ENCODE measurements around the gene CASK.
A peak's percentile ranks its signal among the peaks of the same experiment; 100 is the strongest.
"Not testable (repeated sequence)": the region's sequence is repeated elsewhere in the genome, so short reads cannot be mapped to it uniquely, and the experiment has no call there.

The CASK gene

GRCh38 chrX:41526925-41527324 lies 396.4 kb downstream of the CASK start:
- Mint-ChIP-seq H3K4me3 (peak overlapping the region in 1 of 2 donors; percentile 23), H3K27ac (peak overlapping the region; percentile 44 to 68), H3K27me3 (no peaks in the 10 kb centered on the region), H3K4me1 (ENCODE audit: low read depth in 2 of 2) (peaks cover 7 to 11% of the 10 kb centered on the region in 2 donors), H3K9me3 (no peaks in the 10 kb centered on the region), H3K36me3 (ENCODE audit: insufficient read depth) (peaks cover 30% of the 10 kb centered on the region)
- peak; percentile 51 for ATAC-seq (replicated peaks)
- DNase-seq, result no peak

- Mint-ChIP-seq H3K27me3 (no peaks in the 10 kb centered on the region), H3K9me3 (no peaks in the 10 kb centered on the region), H3K4me3 (no peak overlapping the region), H3K36me3 (ENCODE audit: insufficient read depth) (peaks cover 30% of the 10 kb centered on the region), H3K27ac (peak overlapping the region; percentile 44 to 68), H3K4me1 (ENCODE audit: low read depth in 2 of 2) (peaks cover 7 to 11% of the 10 kb centered on the region in 2 donors)
- no peak for DNase-seq
- ATAC-seq (replicated peaks), result no peak
These were observed 397.1 kb downstream of the CASK start for GRCh38 chrX:41526271-41526670.

- Mint-ChIP-seq H3K36me3 (ENCODE audit: insufficient read depth) (peaks cover 14% of the 10 kb centered on the region), H3K27ac (no peak overlapping the region), H3K9me3 (no peaks in the 10 kb centered on the region)
These were observed 400.7 kb downstream of the CASK start for GRCh38 chrX:41522671-41523070.

GRCh38 chrX:41522081-41522480 lies 401.3 kb downstream of the CASK start:
- Mint-ChIP-seq H3K27ac (no peak overlapping the region), H3K4me3 (no peak overlapping the region), H3K27me3 (no peaks in the 10 kb centered on the region), H3K4me1 (ENCODE audit: low read depth in 2 of 2) (peaks cover 6 to 9% of the 10 kb centered on the region in 2 donors), H3K9me3 (no peaks in the 10 kb centered on the region), H3K36me3 (ENCODE audit: insufficient read depth) (peaks cover 13% of the 10 kb centered on the region)
- DNase-seq (no peak), ATAC-seq (replicated peaks) (no peak)

More at GRCh38 chrX:41522671-41523070, 400.7 kb downstream of the CASK start:
- ATAC-seq (replicated peaks) (no peak), DNase-seq (no peak)
- Mint-ChIP-seq H3K4me3 (no peak overlapping the region), H3K27me3 (no peaks in the 10 kb centered on the region), H3K4me1 (ENCODE audit: low read depth in 2 of 2) (peaks cover 8% of the 10 kb centered on the region in 2 donors)

GRCh38 chrX:41519468-41519867 lies 403.9 kb downstream of the CASK start:
- Mint-ChIP-seq H3K4me3 (no peak overlapping the region), H3K27me3 (no peaks in the 10 kb centered on the region), H3K4me1 (ENCODE audit: low read depth in 2 of 2) (peaks cover 0 to 6% of the 10 kb centered on the region in 2 donors), H3K36me3 (ENCODE audit: insufficient read depth) (peaks cover 18% of the 10 kb centered on the region), H3K9me3 (no peaks in the 10 kb centered on the region), H3K27ac (no peak overlapping the region)
- DNase-seq (no peak), ATAC-seq (replicated peaks) (no peak)

GRCh38 chrX:41518841-41519220 lies 404.5 kb downstream of the CASK start:
- Mint-ChIP-seq H3K4me3 (no peak overlapping the region), H3K9me3 (no peaks in the 10 kb centered on the region), H3K36me3 (ENCODE audit: insufficient read depth) (peaks cover 16% of the 10 kb centered on the region), H3K4me1 (ENCODE audit: low read depth in 2 of 2) (peaks cover 0 to 6% of the 10 kb centered on the region in 2 donors), H3K27me3 (no peaks in the 10 kb centered on the region), H3K27ac (peak overlapping the region in 1 of 2 donors; percentile 29)
- no peak for ATAC-seq (replicated peaks)
- no peak for DNase-seq

GRCh38 chrX:41518127-41518840 lies 405.1 kb downstream of the CASK start:
- H3K27ac Mint-ChIP-seq, result peak overlapping the region; percentile 8 to 29
- no peak overlapping the region for H3K4me3 Mint-ChIP-seq
- H3K27me3 Mint-ChIP-seq, result no peaks in the 10 kb centered on the region
- peaks cover 0 to 6% of the 10 kb centered on the region in 2 donors for H3K4me1 Mint-ChIP-seq (ENCODE audit: low read depth in 2 of 2)
- no peaks in the 10 kb centered on the region for H3K9me3 Mint-ChIP-seq
- ATAC-seq (replicated peaks), result peak; percentile 76
- no peak for DNase-seq
- H3K36me3 Mint-ChIP-seq (ENCODE audit: insufficient read depth), result peaks cover 14% of the 10 kb centered on the region

GRCh38 chrX:41516999-41517765 lies 406.2 kb downstream of the CASK start:
- Mint-ChIP-seq H3K27me3 (no peaks in the 10 kb centered on the region), H3K27ac (peak overlapping the region; percentile 28 to 81), H3K4me3 (no peak overlapping the region), H3K9me3 (no peaks in the 10 kb centered on the region), H3K36me3 (ENCODE audit: insufficient read depth) (peaks cover 17% of the 10 kb centered on the region), H3K4me1 (ENCODE audit: low read depth in 2 of 2) (peaks cover 1 to 6% of the 10 kb centered on the region in 2 donors)
- ATAC-seq (replicated peaks), result no peak
- DNase-seq, result no peak

GRCh38 chrX:41516456-41516855 lies 406.9 kb downstream of the CASK start:
- no peak for ATAC-seq (replicated peaks)
- Mint-ChIP-seq H3K9me3 (no peaks in the 10 kb centered on the region), H3K4me1 (ENCODE audit: low read depth in 2 of 2) (peaks cover 4 to 6% of the 10 kb centered on the region in 2 donors), H3K27ac (peak overlapping the region in 1 of 2 donors; percentile 81), H3K4me3 (no peak overlapping the region), H3K27me3 (no peaks in the 10 kb centered on the region), H3K36me3 (ENCODE audit: insufficient read depth) (peaks cover 19% of the 10 kb centered on the region)
- DNase-seq, result no peak

GRCh38 chrX:41515376-41515775 lies 408.0 kb downstream of the CASK start:
- Mint-ChIP-seq H3K36me3 (ENCODE audit: insufficient read depth) (peaks cover 19% of the 10 kb centered on the region), H3K4me3 (no peak overlapping the region), H3K9me3 (no peaks in the 10 kb centered on the region), H3K27me3 (no peaks in the 10 kb centered on the region), H3K4me1 (ENCODE audit: low read depth in 2 of 2) (peaks cover 4 to 6% of the 10 kb centered on the region in 2 donors), H3K27ac (peak overlapping the region in 1 of 2 donors; percentile 35)
- DNase-seq, result no peak
- no peak for ATAC-seq (replicated peaks)

GRCh38 chrX:41514179-41514578 lies 409.2 kb downstream of the CASK start:
- Mint-ChIP-seq H3K27ac (peak overlapping the region in 1 of 2 donors; percentile 29), H3K4me3 (no peak overlapping the region), H3K4me1 (ENCODE audit: low read depth in 2 of 2) (peaks cover 4 to 6% of the 10 kb centered on the region in 2 donors), H3K36me3 (ENCODE audit: insufficient read depth) (peaks cover 19% of the 10 kb centered on the region), H3K27me3 (no peaks in the 10 kb centered on the region), H3K9me3 (no peaks in the 10 kb centered on the region)
- DNase-seq (no peak), ATAC-seq (replicated peaks) (no peak)

- peaks cover 19% of the 10 kb centered on the region for H3K36me3 Mint-ChIP-seq (ENCODE audit: insufficient read depth)
These were observed 410.5 kb downstream of the CASK start for GRCh38 chrX:41512853-41513252.

GRCh38 chrX:41512394-41512793 lies 411.0 kb downstream of the CASK start:
- Mint-ChIP-seq H3K27ac (peak overlapping the region in 1 of 2 donors; percentile 69), H3K27me3 (no peaks in the 10 kb centered on the region), H3K9me3 (no peaks in the 10 kb centered on the region), H3K4me1 (ENCODE audit: low read depth in 2 of 2) (peaks cover 0 to 4% of the 10 kb centered on the region in 2 donors), H3K4me3 (peak overlapping the region in 1 of 2 donors; percentile 36), H3K36me3 (ENCODE audit: insufficient read depth) (peaks cover 19% of the 10 kb centered on the region)
- DNase-seq, result no peak
- peak; percentile 43 for ATAC-seq (replicated peaks)

More at GRCh38 chrX:41512853-41513252, 410.5 kb downstream of the CASK start:
- ATAC-seq (replicated peaks); H3K4me1 Mint-ChIP-seq (ENCODE audit: low read depth in 2 of 2); DNase-seq; H3K9me3 Mint-ChIP-seq; H3K27me3 Mint-ChIP-seq: not testable (repeated sequence)
- peak overlapping the region in 1 of 2 donors; percentile 69 for H3K27ac Mint-ChIP-seq
- H3K4me3 Mint-ChIP-seq, result peak overlapping the region in 1 of 2 donors; percentile 36

All from effector memory CD8-positive, alpha-beta T cell (primary cell).